Uterus (tissue), 4 donors: ENCODE data around the gene WIPI1. TPM values are rescaled to one million over a fixed set of nuclear protein-coding genes. Genes with fewer than 3 reads are reported as not detected.

Experiments used
- DNase-seq, 2 donors: peaks; one replicate each; pipeline ENCODE4 v3.0.0-alpha.2; 2019 to 2020
- H3K27ac ChIP-seq, 2 donors: fragments of 200-600 bp; sonication (generic); 1 replicate in 1 of 2; 2 replicates in 1 of 2; pipeline ENCODE4 v1.5.1; 2016 to 2018
- H3K27me3 ChIP-seq, 2 donors: fragments of 200-600 bp; sonication (generic); one replicate each; pipeline ENCODE4 v1.5.1; 2018 to 2019; ENCODE audit warnings: control low read depth in 1 of 2
- H3K36me3 ChIP-seq, 2 donors: fragments of 200-600 bp; sonication (generic); one replicate each; pipeline ENCODE4 v1.5.1; 2019; ENCODE audit warnings: control low read depth in 1 of 2
- H3K4me1 ChIP-seq, 2 donors: fragments of 200-600 bp; sonication (generic); one replicate each; pipeline ENCODE4 v1.5.1; 2018 to 2019; ENCODE audit warnings: control low read depth in 1 of 2
- H3K4me3 ChIP-seq, 2 donors: fragments of 200-600 bp; sonication (generic); 1 replicate in 1 of 2; 2 replicates in 1 of 2; pipeline ENCODE4 v1.5.1; 2018 to 2019; ENCODE audit warnings: mild to moderate bottlenecking in 1 of 2
- H3K9me3 ChIP-seq, 2 donors: fragments of 200-600 bp; sonication (generic); one replicate each; pipeline ENCODE4 v1.5.1; 2019; ENCODE audit warnings: control low read depth in 1 of 2
- CTCF ChIP-seq, 4 experiments: fragments of 200-600 bp in 2 of 4; fragments of 450-650 bp in 2 of 4; sonication (generic) in 2 of 4; IDR thresholded peaks; one replicate each; pipeline ENCODE4 v1.5.1; 2016 to 2019; ENCODE audit warnings: antibody characterized with exemption in 4 of 4, mild to moderate bottlenecking in 2 of 4, moderate library complexity in 1 of 4
- POLR2A ChIP-seq, 2 donors: fragments of 450-650 bp; IDR thresholded peaks; one replicate each; pipeline ENCODE4 v1.6.1; 2016; ENCODE audit warnings: antibody characterized with exemption in 2 of 2, mild to moderate bottlenecking in 1 of 2, moderate library complexity in 1 of 2
- intact Hi-C: fragments of 100-400 bp; cut with DNase I; formaldehyde crosslinking; loops from one replicate; pipeline ENCODE4 v1.15.1; 2023; ENCODE audit warnings: low total_unique reads
- total RNA-seq, 4 donors: library from RNA; depleted of rRNA in 3 of 4; stranded (reverse); fragments of >200 nt in 3 of 4; gene quantifications; one replicate each; pipeline versions ENCODE4 v1.1.0 to v1.2.4, GENCODE V29; 2014 to 2023
- donor health status: DM: yes; HTN: yes; CAD: no.

WIPI1 gene
- total RNA-seq, 4 donors from 2014 or later = 7.9 to 40.7 (median 27.9) TPM

GRCh38 chr17:68431045-68431608 lies 26.2 kb downstream of the WIPI1 start:
- intact Hi-C loops = no loop called here
- Histone ChIP-seq H3K9me3 (no peaks in the 10 kb centered on the region), H3K4me1 (no peaks in the 10 kb centered on the region), H3K27me3 (no peaks in the 10 kb centered on the region), H3K36me3 (no peaks in the 10 kb centered on the region), H3K27ac (no peak overlapping the region), H3K4me3 (no peak overlapping the region)
- DNase-seq = no peak
- no peak for TF ChIP-seq CTCF (IDR thresholded peaks at IDR 0.05)
- no peak for TF ChIP-seq POLR2A (IDR thresholded peaks at IDR 0.05)

- no peak for DNase-seq
- intact Hi-C loops = loop anchor here (10.0 kb wide), 1 partner anchor 155 kb away; no protein-coding TSS in a partner anchor
- Histone ChIP-seq H3K4me1 (no peaks in the 10 kb centered on the region), H3K27me3 (no peaks in the 10 kb centered on the region), H3K9me3 (no peaks in the 10 kb centered on the region), H3K4me3 (no peak overlapping the region), H3K36me3 (no peaks in the 10 kb centered on the region), H3K27ac (no peak overlapping the region)
- TF ChIP-seq POLR2A (IDR thresholded peaks at IDR 0.05) = no peak
- TF ChIP-seq CTCF (IDR thresholded peaks at IDR 0.05) = no peak
Observed at GRCh38 chr17:68429881-68430280, 27.4 kb downstream of the WIPI1 start.

GRCh38 chr17:68428498-68429172 lies 28.7 kb downstream of the WIPI1 start:
- intact Hi-C loops = loop anchor here (10.0 kb wide), 1 partner anchor 154 kb away; no protein-coding TSS in a partner anchor
- no peak overlapping the region for H3K27ac ChIP-seq
- no peaks in the 10 kb centered on the region for H3K9me3 ChIP-seq

GRCh38 chr17:68427575-68427974 lies 29.7 kb downstream of the WIPI1 start:
- no peak for DNase-seq
- TF ChIP-seq CTCF (IDR thresholded peaks at IDR 0.05) (no peak), POLR2A (IDR thresholded peaks at IDR 0.05) (no peak)
- no peak overlapping the region for H3K4me3 ChIP-seq
- no peaks in the 10 kb centered on the region for H3K36me3 ChIP-seq
- H3K4me1 ChIP-seq = no peaks in the 10 kb centered on the region
- no peaks in the 10 kb centered on the region for H3K9me3 ChIP-seq
- H3K27ac ChIP-seq = no peak overlapping the region
- no peaks in the 10 kb centered on the region for H3K27me3 ChIP-seq
- intact Hi-C loops = loop anchor here (10.0 kb wide), 1 partner anchor 153 kb away; no protein-coding TSS in a partner anchor

More at GRCh38 chr17:68428498-68429172, 28.7 kb downstream of the WIPI1 start:
- Histone ChIP-seq H3K4me3 (no peak overlapping the region), H3K27me3 (no peaks in the 10 kb centered on the region), H3K36me3 (no peaks in the 10 kb centered on the region), H3K4me1 (no peaks in the 10 kb centered on the region)
- TF ChIP-seq POLR2A (IDR thresholded peaks at IDR 0.05) = no peak
- no peak for TF ChIP-seq CTCF (IDR thresholded peaks at IDR 0.05)
- no peak for DNase-seq

- Histone ChIP-seq H3K4me3 (no peak overlapping the region), H3K4me1 (no peaks in the 10 kb centered on the region), H3K9me3 (no peaks in the 10 kb centered on the region), H3K27ac (no peak overlapping the region), H3K36me3 (no peaks in the 10 kb centered on the region), H3K27me3 (no peaks in the 10 kb centered on the region)
- TF ChIP-seq POLR2A (IDR thresholded peaks at IDR 0.05) = no peak
- TF ChIP-seq CTCF (IDR thresholded peaks at IDR 0.05) = no peak
- intact Hi-C loops = loop anchor here (10.0 kb wide), 1 partner anchor 151 kb away; no protein-coding TSS in a partner anchor
- no peak for DNase-seq
Observed at GRCh38 chr17:68425979-68426378, 31.3 kb downstream of the WIPI1 start.
